ENCODE measurements around the gene MED13L.

Gene MED13L

GRCh38 chr12:115956659-115957058 lies 320.8 kb downstream of the MED13L start:
- TF ChIP-seq FOXP2 (optimal IDR thresholded peaks at IDR 0.05; ENCODE audit: borderline replicate concordance, extremely low read depth, extremely low read length, insufficient read depth) (no peak), SIN3A (IDR thresholded peaks at IDR 0.05; ENCODE audit: borderline replicate concordance, insufficient read depth, low read length) (no peak), REST (IDR thresholded peaks at IDR 0.05; ENCODE audit: insufficient read depth in 1 of 2, low read depth in 2 of 2, low read length in 2 of 2) (no peak), TAF1 (IDR thresholded peaks at IDR 0.05; ENCODE audit: borderline replicate concordance, insufficient read depth, low read length) (no peak), POLR2AphosphoS5 (IDR thresholded peaks at IDR 0.05; ENCODE audit: low read depth, low read length) (no peak)

GRCh38 chr12:115956236-115956635 lies 321.3 kb downstream of the MED13L start:
- TF ChIP-seq POLR2AphosphoS5 (IDR thresholded peaks at IDR 0.05; ENCODE audit: low read depth, low read length) (no peak), REST (IDR thresholded peaks at IDR 0.05; ENCODE audit: insufficient read depth in 1 of 2, low read depth in 2 of 2, low read length in 2 of 2) (no peak), SIN3A (IDR thresholded peaks at IDR 0.05; ENCODE audit: borderline replicate concordance, insufficient read depth, low read length) (no peak), FOXP2 (optimal IDR thresholded peaks at IDR 0.05; ENCODE audit: borderline replicate concordance, extremely low read depth, extremely low read length, insufficient read depth) (no peak), TAF1 (IDR thresholded peaks at IDR 0.05; ENCODE audit: borderline replicate concordance, insufficient read depth, low read length) (no peak)

- TF ChIP-seq TAF1 (IDR thresholded peaks at IDR 0.05; ENCODE audit: borderline replicate concordance, insufficient read depth, low read length) (no peak), SIN3A (IDR thresholded peaks at IDR 0.05; ENCODE audit: borderline replicate concordance, insufficient read depth, low read length) (no peak), FOXP2 (optimal IDR thresholded peaks at IDR 0.05; ENCODE audit: borderline replicate concordance, extremely low read depth, extremely low read length, insufficient read depth) (no peak), REST (IDR thresholded peaks at IDR 0.05; ENCODE audit: insufficient read depth in 1 of 2, low read depth in 2 of 2, low read length in 2 of 2) (no peak), POLR2AphosphoS5 (IDR thresholded peaks at IDR 0.05; ENCODE audit: low read depth, low read length) (no peak)
These were observed 324.0 kb downstream of the MED13L start for GRCh38 chr12:115953450-115953849.

- TF ChIP-seq TAF1 (IDR thresholded peaks at IDR 0.05; ENCODE audit: borderline replicate concordance, insufficient read depth, low read length), result no peak
- no peak for TF ChIP-seq POLR2AphosphoS5 (IDR thresholded peaks at IDR 0.05; ENCODE audit: low read depth, low read length)
- no peak for TF ChIP-seq FOXP2 (optimal IDR thresholded peaks at IDR 0.05; ENCODE audit: borderline replicate concordance, extremely low read depth, extremely low read length, insufficient read depth)
- TF ChIP-seq SIN3A (IDR thresholded peaks at IDR 0.05; ENCODE audit: borderline replicate concordance, insufficient read depth, low read length), result no peak
- no peak for TF ChIP-seq REST (IDR thresholded peaks at IDR 0.05; ENCODE audit: insufficient read depth in 1 of 2, low read depth in 2 of 2, low read length in 2 of 2)
These were observed 324.5 kb downstream of the MED13L start for GRCh38 chr12:115953031-115953430.

- no peak for TF ChIP-seq FOXP2 (optimal IDR thresholded peaks at IDR 0.05; ENCODE audit: borderline replicate concordance, extremely low read depth, extremely low read length, insufficient read depth)
- TF ChIP-seq POLR2AphosphoS5 (IDR thresholded peaks at IDR 0.05; ENCODE audit: low read depth, low read length), result no peak
- no peak for TF ChIP-seq SIN3A (IDR thresholded peaks at IDR 0.05; ENCODE audit: borderline replicate concordance, insufficient read depth, low read length)
- no peak for TF ChIP-seq REST (IDR thresholded peaks at IDR 0.05; ENCODE audit: insufficient read depth in 1 of 2, low read depth in 2 of 2, low read length in 2 of 2)
- TF ChIP-seq TAF1 (IDR thresholded peaks at IDR 0.05; ENCODE audit: borderline replicate concordance, insufficient read depth, low read length), result no peak
These were observed 326.5 kb downstream of the MED13L start for GRCh38 chr12:115950959-115951358.

All from PFSK-1 (cell line).